HG02571 (cell line): ENCODE measurements around the gene MTG1.
"Not testable (repeated sequence)": the region's sequence is repeated elsewhere in the genome, so short reads cannot be mapped to it uniquely, and the experiment has no call there.

ENCODE experiments used
- ATAC-seq: cut with Tn5 transposase; IDR thresholded peaks from one replicate; pipeline ENCODE4 v1.9.1; 2021; ENCODE audit warnings: mild to moderate bottlenecking, moderate library complexity; ENCODE audit not compliant: unreplicated experiment

Gene MTG1

GRCh38 chr10:133422807-133423771 lies 29.1 kb downstream of the MTG1 start:
- no peak for ATAC-seq

DNA sequence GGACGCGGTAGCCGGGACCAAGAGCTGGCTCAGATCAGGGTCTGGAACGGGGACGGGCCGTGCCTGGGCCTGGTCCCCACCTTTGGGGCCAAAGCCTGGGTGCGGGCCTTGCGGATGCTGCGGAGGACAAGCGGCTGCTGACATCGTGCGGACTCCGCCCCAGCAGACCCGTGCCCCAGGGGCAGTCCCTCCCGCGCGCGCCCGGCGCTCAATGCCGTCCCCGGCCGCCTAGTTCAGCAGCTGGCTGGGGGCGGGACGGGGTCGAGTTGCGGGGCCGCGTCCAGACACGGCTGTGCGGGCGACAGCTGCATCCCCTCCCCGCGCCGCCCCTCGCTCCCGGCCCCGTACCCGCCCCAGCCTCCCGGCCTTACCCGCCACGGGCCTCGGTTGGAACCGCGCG lies 30.1 kb downstream of the MTG1 start:
- ATAC-seq: not testable (repeated sequence)

DNA sequence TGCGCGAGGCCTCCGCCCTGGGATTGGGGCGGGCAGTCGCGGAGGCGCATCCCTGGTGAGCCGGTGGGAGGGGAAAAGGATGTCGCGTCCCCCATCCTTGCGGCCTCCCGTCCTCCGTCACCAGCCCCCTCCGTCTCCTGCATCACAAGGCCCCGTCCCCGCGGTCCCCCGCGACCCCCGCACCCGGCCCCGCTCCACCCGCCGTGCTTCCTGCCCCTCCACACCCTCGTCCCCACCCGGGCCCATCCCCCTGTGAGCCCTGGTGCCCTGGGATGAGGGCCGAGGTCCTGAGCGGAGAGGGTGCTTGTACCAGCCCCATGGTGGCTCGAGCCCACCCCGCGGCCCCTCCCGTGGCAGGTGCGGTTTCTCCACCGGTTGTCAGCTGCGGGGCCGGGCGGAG lies 30.6 kb downstream of the MTG1 start, which contains the start of gene SPRN:
SPRN (minus strand) TSS at position 25 of the 400 bp plus-strand sequence. CDS start 944 bp downstream, outside the sequence.
- not testable (repeated sequence) for ATAC-seq

- ATAC-seq: not testable (repeated sequence)
These were observed 35.6 kb downstream of the MTG1 start for GRCh38 chr10:133429571-133429970.

DNA sequence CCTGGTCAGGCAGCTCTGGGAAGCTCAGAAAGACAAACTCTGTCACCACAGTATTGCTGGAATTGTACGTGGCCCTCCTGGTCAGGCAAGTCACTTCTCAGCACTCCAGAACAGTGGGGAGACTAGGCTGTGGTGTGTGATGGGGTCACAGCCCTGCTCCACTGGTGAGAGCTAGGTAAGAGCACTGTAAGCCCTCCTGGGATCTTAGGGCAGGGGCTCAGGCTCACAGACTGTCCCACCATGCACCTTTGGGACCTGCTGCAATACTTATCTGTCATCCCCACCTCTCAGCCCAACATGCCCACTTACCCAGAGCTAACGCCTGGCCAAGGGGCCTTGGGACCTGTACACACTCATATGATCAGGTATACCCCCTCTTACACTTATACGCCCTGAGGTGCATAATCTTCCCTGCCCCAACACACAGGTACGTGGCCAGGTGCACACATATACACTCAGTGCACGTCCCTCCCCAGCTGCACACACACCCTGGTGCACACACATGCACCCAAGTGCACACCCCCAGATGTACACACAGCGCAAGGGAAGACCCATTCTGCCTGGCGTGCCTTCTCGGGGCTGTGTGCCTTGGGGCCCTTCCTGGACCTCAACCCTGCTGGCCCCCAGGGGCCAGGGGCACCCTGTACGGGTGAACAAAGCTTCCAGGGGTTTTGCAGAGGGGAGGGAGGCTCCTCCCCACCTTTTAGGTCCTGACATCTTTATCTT lies 38.1 kb downstream of the MTG1 start:
- not testable (repeated sequence) for ATAC-seq

DNA sequence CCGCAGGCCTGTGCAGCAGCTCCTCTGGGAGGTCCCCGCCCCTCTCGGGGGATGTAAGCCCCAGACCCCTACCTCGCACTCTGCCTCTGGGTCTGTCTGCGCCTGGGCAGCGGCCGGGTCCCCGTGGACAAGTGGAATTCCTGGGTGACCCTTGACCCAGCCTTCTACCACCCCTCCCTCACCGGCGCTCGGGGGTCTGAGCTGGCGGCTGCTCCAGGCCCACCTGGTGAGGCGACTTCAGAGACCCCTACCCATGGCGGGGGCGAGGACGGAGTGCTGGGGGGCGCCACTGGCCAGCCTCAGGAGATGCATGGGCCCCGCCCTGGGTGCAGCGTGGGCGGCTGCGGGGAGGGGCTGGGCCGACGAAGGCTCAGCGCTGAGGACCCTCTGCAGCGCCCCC lies 38.8 kb downstream of the MTG1 start:
- not testable (repeated sequence) for ATAC-seq

DNA sequence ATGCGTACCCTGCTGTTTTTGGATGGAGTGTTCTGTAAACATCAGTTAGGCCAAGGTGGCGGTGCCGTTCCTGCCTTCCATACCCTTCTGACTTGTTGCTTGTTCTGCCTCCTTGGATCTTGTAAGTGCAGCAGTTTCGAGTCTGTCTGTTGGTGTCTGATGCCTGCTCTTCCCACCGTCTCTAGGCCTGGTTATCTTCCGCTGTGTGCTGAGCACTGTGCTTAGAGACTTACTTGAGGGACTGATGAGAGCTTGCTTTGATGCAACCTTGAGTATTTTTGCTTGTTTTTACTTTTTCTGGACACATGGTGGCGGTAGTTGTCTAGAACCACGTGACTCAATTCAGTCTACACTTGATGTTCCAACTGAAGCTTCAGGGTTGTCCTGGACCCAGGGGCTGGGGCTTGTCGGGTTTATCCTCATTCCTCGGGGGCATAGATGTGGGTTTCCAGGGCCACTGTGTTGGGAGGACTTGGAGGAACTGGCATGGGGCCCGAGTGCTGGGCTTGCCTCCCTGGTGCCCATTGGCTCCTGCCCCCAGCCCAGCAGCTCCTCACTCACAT lies 44.8 kb downstream of the MTG1 start:
- no peak for ATAC-seq

DNA sequence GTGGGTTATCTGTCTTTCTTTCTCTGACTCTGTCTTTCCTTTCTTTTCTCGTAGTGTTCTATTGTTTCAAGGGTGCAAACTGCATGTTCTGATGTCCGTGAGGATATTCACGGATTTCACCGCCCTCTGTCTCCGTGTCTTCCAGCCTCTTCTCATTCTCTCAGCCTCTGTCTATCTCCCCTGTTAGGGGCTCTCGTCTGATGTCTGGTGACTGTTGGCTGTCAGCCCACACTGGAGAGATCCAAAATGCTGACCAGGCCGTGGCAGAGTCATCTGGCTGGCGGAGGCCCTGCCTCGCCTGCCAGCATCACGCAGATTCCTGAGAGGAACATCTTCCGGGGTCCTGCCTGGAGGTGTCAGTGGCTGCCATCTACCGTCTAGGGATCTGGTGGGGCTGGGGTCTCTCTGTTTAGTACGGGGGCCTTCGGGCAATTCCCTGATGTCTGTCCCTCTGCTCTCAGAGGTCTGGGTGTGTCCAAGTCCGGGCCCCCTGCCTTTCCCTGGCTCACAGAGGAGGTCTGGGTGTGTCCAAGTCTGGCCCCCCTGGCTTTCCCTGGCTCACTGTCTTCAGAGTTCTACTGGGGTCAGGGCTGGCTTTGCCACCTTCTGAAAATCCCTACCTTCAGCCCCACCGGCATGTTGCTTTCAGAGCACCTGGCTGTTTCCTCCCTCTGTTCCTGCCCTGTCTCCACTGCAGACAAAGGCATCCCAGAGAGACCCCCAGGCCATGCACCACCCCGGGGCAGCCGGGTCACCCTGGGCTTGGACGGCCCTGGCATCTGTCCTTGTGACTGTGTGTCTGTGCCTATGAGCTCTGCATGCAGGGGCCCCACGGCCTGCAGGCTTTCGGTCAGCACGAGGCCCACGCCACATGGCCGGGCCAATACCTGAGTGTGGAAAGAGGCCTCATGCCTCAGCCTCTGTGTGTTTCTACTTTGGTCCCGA lies 45.8 kb downstream of the MTG1 start:
- ATAC-seq: no peak

DNA sequence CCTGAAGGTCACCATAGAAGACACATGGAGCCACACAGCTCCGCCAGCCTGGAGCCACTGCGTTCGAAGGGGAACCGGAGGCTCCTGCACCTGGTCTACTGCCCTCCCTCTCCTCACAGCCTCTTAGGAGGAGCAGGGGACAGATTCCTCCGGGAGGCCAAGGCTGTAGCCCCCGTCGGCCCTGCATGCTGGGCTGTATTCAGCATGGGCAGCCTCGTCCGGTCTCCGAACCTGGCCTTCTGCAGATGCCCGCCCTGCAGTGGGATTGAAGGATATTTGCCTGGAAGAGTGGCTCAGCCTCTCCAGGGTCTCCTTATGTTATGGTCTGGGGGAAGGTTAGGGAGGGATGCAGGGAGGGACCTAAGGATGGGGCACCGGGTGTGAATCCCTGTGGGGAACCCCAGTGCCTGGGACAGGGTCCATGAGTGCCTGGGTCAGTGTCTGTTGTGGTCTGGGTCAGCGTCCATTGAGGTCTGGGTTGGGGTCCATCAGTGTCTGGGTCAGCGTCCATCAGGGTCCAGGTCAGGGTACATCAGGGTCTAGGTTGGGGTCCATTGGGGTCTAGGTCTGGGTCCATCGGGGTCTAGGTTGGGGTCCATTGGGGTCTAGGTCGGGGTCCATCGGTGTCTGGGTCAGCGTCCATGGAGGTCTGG lies 46.8 kb downstream of the MTG1 start:
- no peak for ATAC-seq

DNA sequence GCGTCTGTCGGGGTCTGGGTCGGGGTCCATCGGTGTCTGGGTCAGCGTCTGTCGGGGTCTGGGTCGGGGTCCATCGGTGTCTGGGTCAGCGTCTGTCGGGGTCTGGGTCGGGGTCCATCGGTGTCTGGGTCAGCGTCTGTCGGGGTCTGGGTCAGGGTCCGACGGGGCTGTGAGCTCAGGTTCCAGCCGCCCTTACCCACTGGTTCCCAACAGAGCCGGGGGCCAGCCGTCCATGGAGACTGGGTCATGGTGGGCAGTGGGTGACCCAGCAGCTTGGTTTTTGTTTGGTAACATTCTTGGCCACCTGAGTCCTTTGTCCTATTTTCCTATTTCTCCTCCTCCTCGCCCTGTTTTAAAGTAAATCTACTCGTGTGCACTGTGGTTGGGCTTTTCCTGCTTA lies 47.4 kb downstream of the MTG1 start:
- ATAC-seq: not testable (repeated sequence)

DNA sequence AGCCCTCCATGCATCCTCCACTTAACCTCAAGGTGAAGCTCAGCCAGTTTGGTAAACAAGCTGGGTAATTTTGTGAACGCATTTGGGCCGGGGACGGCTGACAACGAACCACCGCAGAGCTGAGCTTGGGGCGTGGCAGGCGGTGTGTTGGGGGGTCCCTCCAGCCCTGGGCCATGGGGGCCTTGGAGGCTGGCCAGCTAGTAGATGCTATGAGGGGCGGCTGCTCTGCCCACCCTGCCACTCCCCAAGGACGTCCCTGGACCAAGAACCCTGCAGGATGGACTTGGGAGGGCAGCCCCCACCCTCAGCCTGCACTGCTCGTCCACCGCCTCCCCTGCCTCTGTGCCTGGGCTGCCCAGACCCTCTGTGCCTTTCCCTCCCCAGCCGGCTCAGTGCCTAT lies 47.8 kb downstream of the MTG1 start:
- ATAC-seq: no peak

DNA sequence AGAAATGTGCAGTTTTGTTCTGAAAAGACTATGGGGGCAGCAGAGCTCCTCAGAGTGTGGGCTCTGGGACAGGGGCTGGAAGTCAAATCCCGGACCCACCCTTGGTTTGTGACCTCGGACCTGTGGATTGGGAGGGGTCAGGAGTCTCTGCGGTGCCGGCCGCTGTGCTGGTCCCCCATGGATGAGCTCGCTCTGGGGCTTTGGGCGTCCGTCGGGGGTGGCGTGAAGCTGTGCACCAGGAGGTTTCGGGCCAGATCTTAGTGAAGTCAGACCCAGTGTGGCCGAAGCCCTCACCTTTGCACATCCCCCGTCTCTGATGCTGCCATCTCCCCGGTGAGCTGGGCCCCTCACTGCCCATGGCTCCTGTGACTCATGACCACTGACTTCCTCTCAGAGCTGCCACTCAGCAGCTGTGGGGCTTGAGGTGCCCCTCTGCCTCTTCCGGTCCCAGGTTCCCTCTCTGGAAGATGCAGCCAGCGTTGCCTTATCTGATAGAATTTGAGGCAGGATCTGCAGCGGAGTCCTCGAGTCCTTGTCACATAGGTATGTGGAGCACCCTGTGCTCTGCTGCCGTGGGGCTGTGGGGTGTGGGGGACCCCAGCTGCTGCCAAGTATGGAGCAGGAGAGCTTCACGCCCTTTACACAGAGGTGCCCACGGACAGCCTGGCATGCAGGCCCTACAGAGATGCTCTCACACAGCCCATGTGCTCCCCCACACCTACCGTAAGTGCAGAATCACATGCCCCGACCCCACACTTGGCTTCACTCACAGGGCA lies 48.4 kb downstream of the MTG1 start:
- ATAC-seq: no peak

DNA sequence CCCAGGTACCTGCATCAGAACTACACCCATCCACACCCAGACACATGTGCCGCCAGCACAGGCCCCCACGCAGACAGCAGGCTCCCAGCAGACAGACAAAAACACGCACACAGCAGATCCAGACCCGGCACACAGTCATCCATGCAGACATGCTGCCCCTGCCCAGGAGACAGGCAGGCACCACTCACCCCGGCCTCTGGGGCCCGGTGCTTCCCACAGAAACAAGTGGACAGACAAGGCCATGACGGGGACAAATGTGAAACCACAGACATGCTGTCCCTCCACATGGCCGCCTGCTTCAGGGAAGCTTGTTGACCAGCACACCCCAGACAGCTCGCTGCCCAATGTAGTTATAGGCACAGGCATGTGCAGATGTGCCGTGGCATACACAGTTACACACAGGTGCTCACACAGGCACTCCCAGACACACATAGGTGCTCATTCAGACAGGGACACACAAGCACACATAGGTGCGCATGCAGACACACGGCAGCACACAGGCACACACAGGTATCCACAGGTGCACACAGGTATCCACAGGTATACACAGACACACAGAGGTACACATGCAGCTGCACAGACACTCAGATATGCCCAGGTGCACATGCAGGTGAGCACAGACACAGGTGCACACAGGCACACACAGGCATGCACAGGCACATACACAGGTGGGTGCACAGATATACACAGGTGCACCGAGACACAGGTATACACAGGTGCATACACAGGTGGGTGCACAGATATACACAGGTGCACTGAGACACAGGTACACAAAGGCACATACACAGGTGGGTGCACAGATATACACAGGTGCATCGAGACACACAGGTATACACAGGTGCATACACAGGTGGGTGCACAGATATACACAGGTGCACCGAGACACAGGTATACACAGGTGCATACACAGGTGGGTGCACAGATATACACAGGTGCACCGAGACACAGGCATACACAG lies 49.3 kb downstream of the MTG1 start:
- no peak for ATAC-seq

GRCh38 chr10:133444342-133445267 lies 50.6 kb downstream of the MTG1 start:
- no peak for ATAC-seq

GRCh38 chr10:133445268-133445732 lies 51.3 kb downstream of the MTG1 start:
- no peak for ATAC-seq

GRCh38 chr10:133445751-133446708 lies 52.1 kb downstream of the MTG1 start:
- no peak for ATAC-seq
